ENCODE measurements around the gene TCTN1. TPM values are rescaled to one million over a fixed set of nuclear protein-coding genes. Genes with fewer than 3 reads are reported as not detected.

Gene TCTN1
- total and polyA plus RNA-seq, 2 of the 13 experiments (the other 11 are each of a cell fraction or from before 2014, with no cell fraction given), result 13.6 to 16.0 TPM

- no peak for TF ChIP-seq ZNF597 (CRISPR knock-in tag; IDR thresholded peaks at IDR 0.05)
- no peak for TF ChIP-seq ZNF562 (CRISPR knock-in tag; IDR thresholded peaks at IDR 0.05; ENCODE audit: borderline replicate concordance)
- TF ChIP-seq POLR2AphosphoS5 (IDR thresholded peaks at IDR 0.05; ENCODE audit: low read depth, low read length), result no peak
- no peak for TF ChIP-seq CENPX (CRISPR knock-in tag; IDR thresholded peaks at IDR 0.05)
- TF ChIP-seq SP5 (CRISPR knock-in tag; IDR thresholded peaks at IDR 0.05; ENCODE audit: borderline replicate concordance, low read depth), result 0 out of 2 replicates have a peak, but pooled peaks have one; percentile 16
- TF ChIP-seq FOXK2 (IDR thresholded peaks at IDR 0.05), result no peak
- TF ChIP-seq ZNF160 (CRISPR knock-in tag; IDR thresholded peaks at IDR 0.05), result no peak
- no peak for TF ChIP-seq ZNF652 (CRISPR knock-in tag; IDR thresholded peaks at IDR 0.05; ENCODE audit: borderline replicate concordance, low read depth)
- TF ChIP-seq ZNF136 (CRISPR knock-in tag; IDR thresholded peaks at IDR 0.05; ENCODE audit: low read depth), result no peak
- no peak for TF ChIP-seq NR2F2 (IDR thresholded peaks at IDR 0.05; ENCODE audit: borderline replicate concordance, low read depth)
- TF ChIP-seq ZNF232 (CRISPR knock-in tag; IDR thresholded peaks at IDR 0.05; ENCODE audit: borderline replicate concordance), result no peak
- TF ChIP-seq CBX1 (IDR thresholded peaks at IDR 0.05; ENCODE audit: low read depth), result no peak
- no peak for TF ChIP-seq ZNF546 (CRISPR knock-in tag; conservative IDR thresholded peaks at IDR 0.05)
- TF ChIP-seq PHF21A (CRISPR knock-in tag; IDR thresholded peaks at IDR 0.05), result 0 out of 2 replicates have a peak, but pooled peaks have one; percentile 36
- TF ChIP-seq RFX3 (CRISPR knock-in tag; IDR thresholded peaks at IDR 0.05), result no peak
- TF ChIP-seq ZBTB43 (CRISPR knock-in tag; conservative IDR thresholded peaks at IDR 0.05), result no peak
- TF ChIP-seq ZBED4 (CRISPR knock-in tag; IDR thresholded peaks at IDR 0.05; ENCODE audit: borderline replicate concordance), result no peak
- no peak for TF ChIP-seq ZNF740 (CRISPR knock-in tag; IDR thresholded peaks at IDR 0.05)
- peak; percentile 2; the same call in 1 of the 2 replicates for TF ChIP-seq SMC3 (IDR thresholded peaks at IDR 0.05; ENCODE audit: low read length)
- no peak for TF ChIP-seq ZNF878 (CRISPR knock-in tag; IDR thresholded peaks at IDR 0.05)
- TF ChIP-seq SNAPC2 (CRISPR knock-in tag; IDR thresholded peaks at IDR 0.05), result 0 out of 2 replicates have a peak, but pooled peaks have one; percentile 42
- no peak for TF ChIP-seq ZFP62 (CRISPR knock-in tag; IDR thresholded peaks at IDR 0.05)
- TF ChIP-seq ZSCAN29 (CRISPR knock-in tag; conservative IDR thresholded peaks at IDR 0.05), result 0 out of 2 replicates have a peak, but pooled peaks have one; percentile 21
- no peak for TF ChIP-seq TSC22D2 (CRISPR knock-in tag; IDR thresholded peaks at IDR 0.05; ENCODE audit: borderline replicate concordance)
- no peak for TF ChIP-seq ZNF101 (CRISPR knock-in tag; IDR thresholded peaks at IDR 0.05; ENCODE audit: borderline replicate concordance, low read depth)
These were observed 47.7 kb upstream of the TCTN1 start (continued) for GRCh38 chr12:110565894-110566871.
